Body of pancreas (tissue), 4 donors: Measurements from ENCODE around the gene FOS. TPM values are rescaled to one million over a fixed set of nuclear protein-coding genes. Genes with fewer than 3 reads are reported as not detected.
A peak's percentile ranks its signal among the peaks of the same experiment; 100 is the strongest.

ENCODE experiments used
- ATAC-seq: fragments of 150-250 bp; one replicate; pipeline ENCODE4 v1.9.1; 2016
- DNase-seq, 4 donors: peaks; one replicate each; pipeline ENCODE4 v3.0.0-alpha.2; 2019
- H3K27ac ChIP-seq, 4 donors: fragments of 200-600 bp; sonication (generic); 1 replicate in 3 of 4; 2 replicates in 1 of 4; pipeline versions ENCODE4 v1.5.1 to v1.6.1; 2016 to 2019; ENCODE audit warnings: mild to moderate bottlenecking in 1 of 4, mixed read lengths in 1 of 4, moderate library complexity in 1 of 4
- H3K27me3 ChIP-seq, 2 donors: fragments of 200-600 bp; sonication (generic); one replicate each; pipeline ENCODE4 v1.6.0; 2016; ENCODE audit warnings: mild to moderate bottlenecking in 1 of 2
- H3K36me3 ChIP-seq, 2 donors: fragments of 200-600 bp; sonication (generic); replicated peaks in 1 of 2; 2 replicates each; pipeline ENCODE4 v1.5.1; 2016; ENCODE audit warnings: low read depth in 2 of 2; ENCODE audit not compliant: insufficient read depth in 1 of 2
- H3K4me1 ChIP-seq: fragments of 200-600 bp; sonication (generic); one replicate; pipeline ENCODE4 v1.6.0; 2016
- H3K4me3 ChIP-seq, 2 donors: fragments of 200-600 bp; sonication (generic); 1 replicate in 1 of 2; 2 replicates in 1 of 2; pipeline ENCODE4 v1.5.1; 2016 to 2019
- H3K9me3 ChIP-seq, 3 donors: fragments of 200-600 bp; sonication (generic); 1 replicate in 2 of 3; 2 replicates in 1 of 3; pipeline ENCODE4 v1.5.1; 2016
- CTCF ChIP-seq, 7 experiments: fragments of 450-650 bp in 4 of 7; fragments of 200-600 bp in 3 of 7; sonication (generic) in 3 of 7; IDR thresholded peaks; one replicate each; pipeline ENCODE4 v1.5.1; 2016 to 2019; ENCODE audit warnings: antibody characterized with exemption in 7 of 7
- POLR2A ChIP-seq, 3 donors: fragments of 450-650 bp; IDR thresholded peaks; one replicate each; pipeline ENCODE4 v1.6.1; 2016; ENCODE audit warnings: antibody characterized with exemption in 3 of 3, mild to moderate bottlenecking in 2 of 3
- WGBS, 2 donors: methylation state at CpG; one replicate each; pipeline ENCODE4 v1.1.5; 2017; 5-methylcytosine and 5-hydroxymethylcytosine counted together
- intact Hi-C: fragments of 100-400 bp; cut with DNase I; formaldehyde crosslinking; loops from one replicate; pipeline ENCODE4 v1.15.1; 2023
- total RNA-seq, 2 donors: library from RNA; depleted of rRNA; stranded (reverse); fragments of >200 nt; gene quantifications; one replicate each; pipeline ENCODE4 v1.1.0, GENCODE V29; 2016

The FOS gene
- total RNA-seq, 2 donors from 2014 or later = 412 to 1,093 TPM

- H3K4me1 ChIP-seq = peaks cover 60% of the 10 kb centered on the region
- intact Hi-C loops = no loop called here
- H3K9me3 ChIP-seq = no peaks in the 10 kb centered on the region
- DNase-seq = peak; percentile 60 to 84 (median 80)
- no peaks in the 10 kb centered on the region for H3K36me3 ChIP-seq
- peak; percentile 23 for ATAC-seq
- WGBS, 2 donors = 12 to 26% methylated on average over 4 to 6 of the region's 6 CpGs
- H3K27ac ChIP-seq = peak overlapping the region; percentile 41 to 78 (median 72)
- no peaks in the 10 kb centered on the region for H3K27me3 ChIP-seq
- no peak for TF ChIP-seq CTCF (IDR thresholded peaks at IDR 0.05)
- TF ChIP-seq POLR2A (IDR thresholded peaks at IDR 0.05) = peak; percentile 16 to 38 (median 36)
- no peak overlapping the region for H3K4me3 ChIP-seq
These were observed 24.2 kb upstream of the FOS start for GRCh38 chr14:75254381-75254822.

- Histone ChIP-seq H3K36me3 (no peaks in the 10 kb centered on the region), H3K27me3 (no peaks in the 10 kb centered on the region), H3K9me3 (no peaks in the 10 kb centered on the region), H3K4me3 (no peak overlapping the region), H3K27ac (peak overlapping the region; percentile 41 to 78 (median 72)), H3K4me1 (peaks cover 60% of the 10 kb centered on the region)
- WGBS, 2 donors = 39 to 58% methylated on average over 5 to 7 of the region's 7 CpGs
- intact Hi-C loops = no loop called here
- TF ChIP-seq CTCF (IDR thresholded peaks at IDR 0.05) = no peak
- no peak for TF ChIP-seq POLR2A (IDR thresholded peaks at IDR 0.05)
- ATAC-seq (no peak), DNase-seq (peak in 1 of 4 donors; percentile 30)
These were observed 23.6 kb upstream of the FOS start for GRCh38 chr14:75254901-75255584.

GRCh38 chr14:75258079-75258802 lies 20.4 kb upstream of the FOS start:
- intact Hi-C loops = no loop called here
- 13 to 15% methylated on average over 12 of the region's 12 CpGs for WGBS, 2 donors
- TF ChIP-seq POLR2A (IDR thresholded peaks at IDR 0.05) = no peak
- TF ChIP-seq CTCF (IDR thresholded peaks at IDR 0.05) = no peak
- Histone ChIP-seq H3K36me3 (no peaks in the 10 kb centered on the region), H3K4me1 (peaks cover 48% of the 10 kb centered on the region), H3K27ac (peak overlapping the region; percentile 96 to 99 (median 98)), H3K9me3 (no peaks in the 10 kb centered on the region), H3K27me3 (no peaks in the 10 kb centered on the region), H3K4me3 (no peak overlapping the region)
- ATAC-seq = peak; percentile 16
- DNase-seq = peak; percentile 63 to 84 (median 74)

- peak; percentile 93 for ATAC-seq
- Histone ChIP-seq H3K4me3 (no peak overlapping the region), H3K36me3 (no peaks in the 10 kb centered on the region), H3K27ac (peak overlapping the region; percentile 96 to 99 (median 98)), H3K9me3 (no peaks in the 10 kb centered on the region), H3K27me3 (no peaks in the 10 kb centered on the region), H3K4me1 (peaks cover 45% of the 10 kb centered on the region)
- intact Hi-C loops = no loop called here
- DNase-seq = peak; percentile 100
- WGBS, 2 donors = 0 to 1% methylated on average over 6 to 40 of the region's 40 CpGs
- TF ChIP-seq POLR2A (IDR thresholded peaks at IDR 0.05) = peak; percentile 41 to 93 (median 86)
- TF ChIP-seq CTCF (IDR thresholded peaks at IDR 0.05) = no peak
These were observed 19.7 kb upstream of the FOS start for GRCh38 chr14:75258803-75259509.
